A549 (cell line): Measurements from ENCODE around the gene MAGI1. TPM values are rescaled to one million over a fixed set of nuclear protein-coding genes. Genes with fewer than 3 reads are reported as not detected.

Experiments
- ATAC-seq, 2 experiments: fragments of 200-7000 bp in 1 of 2; fragments of >200 bp in 1 of 2; cut with Nextera tagmentation in 1 of 2; cut with Tn5 transposase in 1 of 2; 3 replicates each; pipeline versions ENCODE4 v1.8.0 to v1.9.1; 2018 to 2020; ENCODE audit warnings: mild to moderate bottlenecking in 1 of 2, moderate library complexity in 1 of 2
- CTCF ChIA-PET: fragments of 300-600 bp; sonication (Branson Sonifier 250); formaldehyde crosslinking; extraction: SDS; loops from one replicate; lab custom pipeline; 2021; ENCODE audit warnings: antibody characterized with exemption, inconsistent platforms; lab: Yijun Ruan, JAX
- POLR2A ChIA-PET: fragments of 350-600 bp; formaldehyde crosslinking; extraction: SDS; loops from one replicate; lab custom pipeline; 2021; ENCODE audit warnings: antibody characterized with exemption, inconsistent platforms; lab: Yijun Ruan, JAX
- DNase-seq, 2 experiments: peaks; one replicate each; pipeline versions ENCODE4 v3.0.0 to v3.0.0-alpha.2; 2011 to 2016; ENCODE audit warnings: low read depth in 1 of 2, low spot score in 1 of 2
- FAIRE-seq: peaks from 2 replicates; lab custom pipeline; 2011; peaks lifted over from hg19 to GRCh38; lab: Jason Lieb, UNC
- H3K27ac ChIP-seq, 2 experiments: fragments of >200 bp; sonication (Bioruptor Twin); formaldehyde crosslinking; 3 replicates each; pipeline ENCODE4 v1.5.1; 2016 to 2017
- H3K4me1 ChIP-seq: fragments of >200 bp; sonication (Bioruptor Twin); formaldehyde crosslinking; 3 replicates; pipeline ENCODE4 v1.6.1; 2016
- H3K4me2 ChIP-seq: fragments of >200 bp; sonication (Bioruptor Twin); formaldehyde crosslinking; 3 replicates; pipeline ENCODE4 v1.6.1; 2016
- H3K4me3 ChIP-seq: fragments of >200 bp; sonication (Bioruptor Twin); formaldehyde crosslinking; 3 replicates; pipeline ENCODE4 v1.5.1; 2016
- H3K9me3 ChIP-seq: fragments of >200 bp; sonication (Bioruptor Twin); formaldehyde crosslinking; 3 replicates; pipeline ENCODE4 v1.6.1; 2016
- BCL3 ChIP-seq: fragments of >200 bp; sonication (Bioruptor Twin); formaldehyde crosslinking; IDR thresholded peaks from 3 replicates; pipeline ENCODE4 v1.6.1; 2016
- BHLHE40 ChIP-seq: IDR thresholded peaks from 2 replicates; pipeline ENCODE4 v1.6.1; 2012; ENCODE audit warnings: low read depth, low read length, inconsistent platforms
- CBX2 ChIP-seq: fragments of 200-600 bp; sonication (generic); IDR thresholded peaks from 2 replicates; pipeline ENCODE4 v1.6.1; 2016; ENCODE audit warnings: low read depth, mild to moderate bottlenecking, borderline replicate concordance
- E2F6 ChIP-seq: IDR thresholded peaks from 2 replicates; pipeline ENCODE4 v1.6.1; 2012; ENCODE audit warnings: low read depth, borderline replicate concordance
- FOSL2 ChIP-seq, 2 experiments: fragments of 450-650 bp in 1 of 2; fragments of >200 bp in 1 of 2; sonication (Bioruptor Twin) in 1 of 2; formaldehyde crosslinking; IDR thresholded peaks; 2 replicates each; pipeline versions ENCODE4 v1.5.0 to v1.6.1; 2016 to 2020; ENCODE audit warnings: mild to moderate bottlenecking in 1 of 2, moderate library complexity in 1 of 2
- GATA3 ChIP-seq: IDR thresholded peaks from 2 replicates; pipeline ENCODE4 v1.6.1; 2012; ENCODE audit warnings: borderline replicate concordance
- HDAC2 ChIP-seq: fragments of 200-600 bp; sonication (generic); IDR thresholded peaks from 2 replicates; pipeline ENCODE4 v1.6.1; 2016
- HES2 ChIP-seq: fragments of >200 bp; sonication (Bioruptor Twin); formaldehyde crosslinking; IDR thresholded peaks from 2 replicates; pipeline ENCODE4 v1.6.1; 2016
- HEYL ChIP-seq: fragments of 250-450 bp; sonication (Bioruptor Pico); IDR thresholded peaks from 2 replicates; pipeline ENCODE4 v1.8.0; 2021; ENCODE audit warnings: mild to moderate bottlenecking, moderate library complexity
- HOXA7 ChIP-seq: fragments of 250-450 bp; sonication (Bioruptor Pico); IDR thresholded peaks from 2 replicates; pipeline ENCODE4 v1.5.0; 2020; ENCODE audit warnings: mild to moderate bottlenecking, moderate library complexity
- JUN ChIP-seq, 2 experiments: fragments of >200 bp; sonication (Bioruptor Twin); formaldehyde crosslinking; IDR thresholded peaks; 2 replicates in 1 of 2; 3 replicates in 1 of 2; pipeline ENCODE4 v1.6.1; 2016 to 2017
- KDM5A ChIP-seq: fragments of 200-600 bp; sonication (generic); IDR thresholded peaks from 2 replicates; pipeline ENCODE4 v1.6.1; 2016; ENCODE audit warnings: antibody characterized with exemption, mild to moderate bottlenecking
- NFE2L2 ChIP-seq: fragments of 150-350 bp; conservative IDR thresholded peaks from 2 replicates; pipeline ENCODE4 v1.6.1; 2014; ENCODE audit warnings: low read length
- NPAS2 ChIP-seq: fragments of 250-450 bp; sonication (Bioruptor Pico); IDR thresholded peaks from 2 replicates; pipeline ENCODE4 v1.8.0; 2022; ENCODE audit warnings: mild to moderate bottlenecking, moderate library complexity, borderline replicate concordance
- NR3C1 ChIP-seq: fragments of >200 bp; sonication (Bioruptor Twin); formaldehyde crosslinking; IDR thresholded peaks from 3 replicates; pipeline ENCODE4 v1.6.1; 2017
- PHF8 ChIP-seq: fragments of 200-600 bp; sonication (generic); IDR thresholded peaks from 2 replicates; pipeline ENCODE4 v1.6.1; 2016; ENCODE audit warnings: low read depth, mild to moderate bottlenecking, antibody characterized with exemption, moderate library complexity, borderline replicate concordance
- RARB ChIP-seq: fragments of 250-450 bp; sonication (Bioruptor Pico); IDR thresholded peaks from 2 replicates; pipeline ENCODE4 v1.8.0; 2021; ENCODE audit warnings: mild to moderate bottlenecking, moderate library complexity
- RFX5 ChIP-seq: fragments of 450-650 bp; IDR thresholded peaks from 2 replicates; pipeline ENCODE4 v1.7.1; 2014; ENCODE audit warnings: antibody characterized with exemption, mild to moderate bottlenecking, moderate library complexity
- RNF2 ChIP-seq: fragments of 200-600 bp; sonication (generic); IDR thresholded peaks from 2 replicates; pipeline ENCODE4 v1.6.1; 2016; ENCODE audit warnings: low read depth, mild to moderate bottlenecking, antibody characterized with exemption, moderate library complexity, borderline replicate concordance
- SREBF2 ChIP-seq: fragments of 450-650 bp; IDR thresholded peaks from 2 replicates; pipeline ENCODE4 v1.6.1; 2014; ENCODE audit warnings: mild to moderate bottlenecking, moderate library complexity
- TFCP2L1 ChIP-seq: fragments of 250-450 bp; sonication (Bioruptor Pico); IDR thresholded peaks from 2 replicates; pipeline ENCODE4 v1.5.0; 2021; ENCODE audit warnings: mild to moderate bottlenecking
- USF2 ChIP-seq: fragments of 450-650 bp; IDR thresholded peaks from 2 replicates; pipeline ENCODE4 v1.6.1; 2014; ENCODE audit warnings: antibody characterized with exemption
- ZSCAN20 ChIP-seq: fragments of 250-450 bp; sonication (Bioruptor Pico); IDR thresholded peaks from 2 replicates; pipeline ENCODE4 v1.8.0; 2022; ENCODE audit warnings: mild to moderate bottlenecking, moderate library complexity
- WGBS: methylation state at CpG from one replicate; pipeline ENCODE4 v1.1.6; 2017; ENCODE audit errors: missing lambda C conversion rate; 5-methylcytosine and 5-hydroxymethylcytosine counted together
- polyA plus RNA-seq, 4 experiments: library from polyadenylated mRNA; depleted of rRNA in 3 of 4; stranded (reverse); fragments of >200 nt; fragmentation: RNase III in 1 of 4; extraction: RNeasy Plus Mini Kit Qiagen cat#74134 plus additional on column Dnase treatment in 1 of 4; gene quantifications; 2 replicates in 3 of 4; 3 replicates in 1 of 4; pipeline ENCODE4 v1.2.3, GENCODE V29; 2011 to 2017

Gene MAGI1
- polyA plus RNA-seq, 2 of the 4 experiments (the other 2 are of a cell fraction), result 4.7 to 6.6 TPM

GRCh38 chr3:65557899-65558564 lies 480.7 kb downstream of the MAGI1 start:
- WGBS, result 65% methylated on average over 6 of the region's 6 CpGs
- Histone ChIP-seq H3K4me1 (no peaks in the 10 kb centered on the region), H3K27ac (no peak overlapping the region), H3K4me3 (no peak overlapping the region), H3K9me3 (no peaks in the 10 kb centered on the region), H3K4me2 (no peak overlapping the region)
- ATAC-seq (no peak), DNase-seq (no peak), FAIRE-seq (no peak)
- no peak for TF ChIP-seq RNF2
- no peak for TF ChIP-seq USF2
- TF ChIP-seq FOSL2 (IDR thresholded peaks at IDR 0.05), result no peak
- TF ChIP-seq FOSL2 (CRISPR knock-in tag; IDR thresholded peaks at IDR 0.05), result no peak
- no peak for TF ChIP-seq CBX2
- no peak for TF ChIP-seq HOXA7
- ChIA-PET POLR2A (no interaction called here), CTCF (interaction anchor here (0.9 kb wide), 1 partner anchor 70 kb away, joined by 3 read pairs; no protein-coding TSS in a partner anchor)

GRCh38 chr3:65556934-65557577 lies 481.7 kb downstream of the MAGI1 start:
- Histone ChIP-seq H3K9me3 (no peaks in the 10 kb centered on the region), H3K4me3 (no peak overlapping the region), H3K4me1 (no peaks in the 10 kb centered on the region), H3K27ac (no peak overlapping the region)
- FAIRE-seq (no peak), ATAC-seq (no peak)
- POLR2A ChIA-PET, result no interaction called here
- 66% methylated on average over 5 of the region's 5 CpGs for WGBS
- TF ChIP-seq GATA3 (no peak), NR3C1 (no peak), BCL3 (no peak), NPAS2 (CRISPR knock-in tag) (no peak), JUN (IDR thresholded peaks at IDR 0.05) (no peak), TFCP2L1 (CRISPR knock-in tag) (no peak), HES2 (no peak), HDAC2 (no peak), HEYL (CRISPR knock-in tag) (no peak), BHLHE40 (no peak), ZSCAN20 (CRISPR knock-in tag) (no peak), E2F6 (no peak), HOXA7 (no peak), KDM5A (no peak), SREBF2 (no peak), PHF8 (no peak), NFE2L2 (no peak), RARB (CRISPR knock-in tag) (no peak), RFX5 (no peak)
- TF ChIP-seq, all 56 proteins: peak for 0
- CTCF ChIA-PET, result no interaction called here
- no peak overlapping the region for H3K4me2 ChIP-seq
- no peak for DNase-seq
